KMS-11 (cell line): ENCODE measurements around the gene ZSCAN31.

ENCODE experiments used
- H2AFZ ChIP-seq: fragments of 200-600 bp; sonication (generic); 2 replicates; pipeline ENCODE4 v1.6.1; 2016; ENCODE audit warnings: antibody characterized with exemption, mixed run types, low read depth
- H3K27ac ChIP-seq: fragments of 200-600 bp; sonication (generic); 2 replicates; pipeline ENCODE4 v1.6.1; 2016; ENCODE audit warnings: mild to moderate bottlenecking, mixed run types
- H3K27me3 ChIP-seq: fragments of 200-600 bp; sonication (generic); 2 replicates; pipeline ENCODE4 v1.6.1; 2017; ENCODE audit warnings: mild to moderate bottlenecking, low read depth, mixed run types, moderate library complexity; ENCODE audit not compliant: insufficient read depth
- H3K36me3 ChIP-seq: fragments of 200-600 bp; sonication (generic); 2 replicates; pipeline ENCODE4 v1.6.1; 2017; ENCODE audit warnings: mild to moderate bottlenecking, mixed run types; ENCODE audit not compliant: insufficient read depth
- H3K4me1 ChIP-seq: fragments of 200-600 bp; sonication (generic); 2 replicates; pipeline ENCODE4 v1.6.1; 2016; ENCODE audit warnings: mild to moderate bottlenecking, low read depth, mixed run types; ENCODE audit not compliant: poor library complexity, severe bottlenecking
- H3K4me2 ChIP-seq: fragments of 200-600 bp; sonication (generic); 2 replicates; pipeline ENCODE4 v1.7.0; 2016; ENCODE audit warnings: mild to moderate bottlenecking, mixed run types
- H3K4me3 ChIP-seq: fragments of 200-600 bp; sonication (generic); IDR thresholded peaks from 2 replicates; pipeline ENCODE4 v1.6.1; 2017; ENCODE audit warnings: low read depth, low read length, mixed read lengths; ENCODE audit not compliant: insufficient read depth
- H3K79me2 ChIP-seq: fragments of 200-600 bp; sonication (generic); 2 replicates; pipeline ENCODE4 v1.6.1; 2016; ENCODE audit warnings: low read depth, mixed run types; ENCODE audit not compliant: insufficient read depth
- H3K9ac ChIP-seq: fragments of 200-600 bp; sonication (generic); 2 replicates; pipeline ENCODE4 v1.6.1; 2016; ENCODE audit warnings: mild to moderate bottlenecking, mixed run types
- H4K20me1 ChIP-seq: fragments of 200-600 bp; sonication (generic); 2 replicates; pipeline ENCODE4 v1.6.1; 2016; ENCODE audit warnings: mild to moderate bottlenecking, mixed run types; ENCODE audit not compliant: insufficient read depth
- CTCF ChIP-seq: fragments of 200-600 bp; sonication (generic); conservative IDR thresholded peaks from 2 replicates; pipeline ENCODE4 v1.6.1; 2017; ENCODE audit warnings: low read depth, mild to moderate bottlenecking, antibody characterized with exemption, low read length, moderate library complexity, mixed read lengths

ZSCAN31 gene

GRCh38 chr6:28355743-28356665, 20.1 kb upstream of the ZSCAN31 start:
- peak overlapping the region; percentile 25; the same call in 1 of the 2 replicates for H3K27ac ChIP-seq
- no peaks in the 10 kb centered on the region for H3K27me3 ChIP-seq
- H4K20me1 ChIP-seq = no peaks in the 10 kb centered on the region
- H3K9ac ChIP-seq = peak overlapping the region; percentile 40; the same call in 1 of the 2 replicates
- H3K4me1 ChIP-seq = peaks cover 10% of the 10 kb centered on the region
- H3K79me2 ChIP-seq = peaks cover 3% of the 10 kb centered on the region; the same call in 1 of the 2 replicates
- no peak overlapping the region for H3K4me3 ChIP-seq
- peak overlapping the region; percentile 65; the same call in 1 of the 2 replicates for H3K4me2 ChIP-seq
- H2AFZ ChIP-seq = peak overlapping the region; percentile 66
- peak; percentile 78 for TF ChIP-seq CTCF
- H3K36me3 ChIP-seq = no peaks in the 10 kb centered on the region

GRCh38 chr6:28354688-28355554, 19.0 kb upstream of the ZSCAN31 start:
- Histone ChIP-seq H3K4me2 (no peak overlapping the region), H3K27me3 (no peaks in the 10 kb centered on the region), H4K20me1 (no peaks in the 10 kb centered on the region), H3K9ac (no peak overlapping the region), H3K79me2 (peaks cover 3% of the 10 kb centered on the region; the same call in 1 of the 2 replicates), H3K4me1 (peaks cover 17% of the 10 kb centered on the region), H2AFZ (0 out of 2 replicates have a peak overlapping the region, but pooled peaks have one; percentile 66), H3K36me3 (no peaks in the 10 kb centered on the region), H3K4me3 (no peak overlapping the region), H3K27ac (no peak overlapping the region)
- TF ChIP-seq CTCF = no peak

GRCh38 chr6:28353981-28354676, 18.2 kb upstream of the ZSCAN31 start:
- Histone ChIP-seq H3K4me3 (no peak overlapping the region), H4K20me1 (no peaks in the 10 kb centered on the region), H3K4me2 (no peak overlapping the region), H3K9ac (no peak overlapping the region), H3K4me1 (peaks cover 20% of the 10 kb centered on the region), H2AFZ (no peak overlapping the region), H3K79me2 (peaks cover 3% of the 10 kb centered on the region; the same call in 1 of the 2 replicates), H3K36me3 (no peaks in the 10 kb centered on the region), H3K27me3 (no peaks in the 10 kb centered on the region), H3K27ac (no peak overlapping the region)
- TF ChIP-seq CTCF = no peak

- Histone ChIP-seq H3K4me1 (peaks cover 21% of the 10 kb centered on the region), H3K36me3 (no peaks in the 10 kb centered on the region), H3K27me3 (no peaks in the 10 kb centered on the region), H3K27ac (no peak overlapping the region), H2AFZ (no peak overlapping the region), H3K4me3 (no peak overlapping the region), H3K4me2 (no peak overlapping the region), H4K20me1 (no peaks in the 10 kb centered on the region), H3K9ac (no peak overlapping the region), H3K79me2 (peaks cover 3% of the 10 kb centered on the region; the same call in 1 of the 2 replicates)
- no peak for TF ChIP-seq CTCF
Measured at GRCh38 chr6:28353356-28353755, 17.4 kb upstream of the ZSCAN31 start.
